Heart left ventricle (tissue), 16 donors: ENCODE data around the gene FLNA. TPM values are rescaled to one million over a fixed set of nuclear protein-coding genes. Genes with fewer than 3 reads are reported as not detected.

Source experiments
- ATAC-seq, 4 donors: fragments of 200-7000 bp; cut with Tn5 transposase; one replicate each; pipeline ENCODE4 v1.9.1; 2020 to 2022; ENCODE audit warnings: moderate library complexity in 4 of 4, mild to moderate bottlenecking in 3 of 4, moderate number of reproducible peaks in 1 of 4
- DNase-seq, 5 donors: peaks; one replicate each; pipeline ENCODE4 v3.0.0-alpha.2; 2020
- H3K27ac ChIP-seq, 12 donors: fragments of 200-600 bp; sonication (generic) in 4 of 12; one replicate each; pipeline versions ENCODE4 v1.5.0 to v1.8.0; 2016 to 2022; ENCODE audit warnings: mild to moderate bottlenecking in 2 of 12
- H3K27me3 ChIP-seq, 9 donors: fragments of 200-600 bp; sonication (generic) in 2 of 9; one replicate each; pipeline versions ENCODE4 v1.5.1 to v1.8.0; 2016 to 2022; ENCODE audit warnings: mild to moderate bottlenecking in 3 of 9
- H3K36me3 ChIP-seq, 9 donors: fragments of 200-600 bp; sonication (generic) in 2 of 9; one replicate each; pipeline versions ENCODE4 v1.5.0 to v1.8.0; 2018 to 2022; ENCODE audit warnings: mild to moderate bottlenecking in 2 of 9
- H3K4me1 ChIP-seq, 12 donors: fragments of 200-600 bp; sonication (generic) in 4 of 12; one replicate each; pipeline versions ENCODE4 v1.5.0 to v1.8.0; 2016 to 2022; ENCODE audit warnings: mild to moderate bottlenecking in 3 of 12
- H3K4me3 ChIP-seq, 12 donors: fragments of 200-600 bp; sonication (generic) in 4 of 12; one replicate each; pipeline versions ENCODE4 v1.5.0 to v1.8.0; 2017 to 2022; ENCODE audit warnings: mild to moderate bottlenecking in 9 of 12, moderate library complexity in 4 of 12
- H3K9me3 ChIP-seq, 12 donors: fragments of 200-600 bp; sonication (generic) in 4 of 12; one replicate each; pipeline versions ENCODE4 v1.5.0 to v1.8.0; 2016 to 2022; ENCODE audit warnings: mild to moderate bottlenecking in 1 of 12
- CTCF ChIP-seq, 12 donors: fragments of 200-600 bp; sonication (generic) in 4 of 12; IDR thresholded peaks; one replicate each; pipeline versions ENCODE4 v1.5.0 to v1.8.0; 2018 to 2022; ENCODE audit warnings: antibody characterized with exemption in 12 of 12, mild to moderate bottlenecking in 5 of 12
- POLR2A ChIP-seq, 2 donors: fragments of 450-650 bp; IDR thresholded peaks; one replicate each; pipeline ENCODE4 v1.6.1; 2017; ENCODE audit warnings: antibody characterized with exemption in 2 of 2, mild to moderate bottlenecking in 2 of 2, moderate library complexity in 2 of 2
- WGBS, 4 donors: extraction: QIAGEN DNeasy Blood & Tissue Kit in 2 of 4; methylation state at CpG; one replicate each; pipeline versions ENCODE4 v1.1.5 to v1.1.7; 2013 to 2018; 5-methylcytosine and 5-hydroxymethylcytosine counted together
- intact Hi-C, 10 donors: fragments of 100-400 bp; cut with DNase I; formaldehyde crosslinking; loops; one replicate each; pipeline versions ENCODE4 v1.11.1 to v1.14.2; 2022
- polyA plus RNA-seq, 2 donors: library from polyadenylated mRNA; stranded (reverse); fragments of 200-250 nt; gene quantifications; one replicate each; pipeline ENCODE4 v1.2.3, GENCODE V29; 2013
- total RNA-seq, 9 donors: library from RNA; depleted of rRNA in 2 of 9; stranded (reverse); fragments of >200 nt in 2 of 9; fragmentation: NEBNext Ultra II Directional in 3 of 9; extraction: Animal tissue kit (Norgen Biotek cat#: 25700) in 3 of 9; gene quantifications; one replicate each; pipeline versions ENCODE4 v1.1.0 to v1.2.4, GENCODE V29; 2016 to 2023
- donor health status: ischemic (EF 13 %, LVEDD 7.1; RV severe dilation, severe dysfunction).
- donor health status: healthy with polysubstance abuse.
- donor health status: DM: no; HTN: yes; CAD: no.
- donor health status: DM: no; HTN: no; CAD: no.
- donor health status: ischemic (EF 25% LVEDD 6.9; RV normal size, moderate dysfunction).
- donor health status: ischemic (EF 25% LVEDD 5.7; RV mildly dilated, moderate dysfunction).
- donor health status: healthy.
- donor health status: DM: yes; HTN: yes; CAD: no.
- donor health status: ischemic (EF 35%, LVEDD 5.7; RV mildly dilated, moderate dysfunction).
- donor health status: nonischemic (EF 11% LVEDD 7.7; RV severe dilation, severe dysfunction).
- donor health status: DM: yes; HTN: yes; CAD: no.
- donor health status: PGD.
- donor health status: ischemic (EF 29% LVEDD 5.4; RV normal size, mild dysfunction).
- donor health status: nonischemic (EF 23%, LVEDD 6.1; RV moderate dilation, normal function).

Gene FLNA
- total and polyA plus RNA-seq, 11 donors = 155 to 465 (median 234) TPM

GRCh38 chrX:154403858-154404257 lies 29.4 kb upstream of the FLNA start:
- H3K9me3 ChIP-seq = no peaks in the 10 kb centered on the region
- no peak overlapping the region for H3K4me3 ChIP-seq
- H3K36me3 ChIP-seq = peaks cover 0 to 31% (median 23%) of the 10 kb centered on the region in 9 donors
- DNase-seq = no peak
- 75 to 94% (median 85%) methylated on average over 4 of the region's 4 CpGs for WGBS, 4 donors
- no peak overlapping the region for H3K27ac ChIP-seq
- TF ChIP-seq POLR2A (IDR thresholded peaks at IDR 0.05) (no peak), CTCF (IDR thresholded peaks at IDR 0.05) (no peak)
- intact Hi-C loops = loop anchor here in 1 of 10 donors (5.0 kb wide), 1 partner anchor 33 kb away; the partner anchor contains the start of gene GDI1
- H3K27me3 ChIP-seq = no peaks in the 10 kb centered on the region
- peaks cover 0 to 16% (median 9%) of the 10 kb centered on the region in 12 donors for H3K4me1 ChIP-seq
- ATAC-seq = no peak

- Histone ChIP-seq H3K9me3 (no peaks in the 10 kb centered on the region), H3K4me3 (no peak overlapping the region), H3K27ac (no peak overlapping the region), H3K4me1 (peaks cover 0 to 16% (median 9%) of the 10 kb centered on the region in 12 donors), H3K27me3 (no peaks in the 10 kb centered on the region), H3K36me3 (peaks cover 0 to 31% (median 24%) of the 10 kb centered on the region in 9 donors)
- DNase-seq = no peak
- 85 to 91% (median 88%) methylated on average over 7 to 10 of the region's 10 CpGs for WGBS, 4 donors
- TF ChIP-seq CTCF (IDR thresholded peaks at IDR 0.05) = no peak
- no peak for TF ChIP-seq POLR2A (IDR thresholded peaks at IDR 0.05)
- ATAC-seq = no peak
- intact Hi-C loops = loop anchor here in 1 of 10 donors (5.0 kb wide), 1 partner anchor 34 kb away; the partner anchor contains the start of gene GDI1
These were observed 28.8 kb upstream of the FLNA start for GRCh38 chrX:154403192-154403591.

- TF ChIP-seq CTCF (IDR thresholded peaks at IDR 0.05) = no peak
- no peak for TF ChIP-seq POLR2A (IDR thresholded peaks at IDR 0.05)
- Histone ChIP-seq H3K4me3 (no peak overlapping the region), H3K27ac (no peak overlapping the region), H3K27me3 (no peaks in the 10 kb centered on the region), H3K36me3 (peaks cover 0 to 31% (median 24%) of the 10 kb centered on the region in 9 donors), H3K9me3 (no peaks in the 10 kb centered on the region), H3K4me1 (peaks cover 0 to 16% (median 9%) of the 10 kb centered on the region in 12 donors)
- intact Hi-C loops = loop anchor here in 1 of 10 donors (5.0 kb wide), 1 partner anchor 35 kb away; the partner anchor contains the start of gene GDI1
- DNase-seq = peak in 1 of 5 donors; percentile 14
- no peak for ATAC-seq
- WGBS, 4 donors = 78 to 84% (median 83%) methylated on average over 16 to 19 of the region's 19 CpGs
These were observed 28.2 kb upstream of the FLNA start for GRCh38 chrX:154402622-154403127.

GRCh38 chrX:154401918-154402621 lies 27.6 kb upstream of the FLNA start:
- peaks cover 0 to 16% (median 9%) of the 10 kb centered on the region in 12 donors for H3K4me1 ChIP-seq
- intact Hi-C loops = loop anchor here in 1 of 10 donors (5.0 kb wide), 1 partner anchor 35 kb away; the partner anchor contains the start of gene GDI1
- ATAC-seq = no peak
- H3K4me3 ChIP-seq = no peak overlapping the region
- H3K36me3 ChIP-seq = peaks cover 0 to 31% (median 24%) of the 10 kb centered on the region in 9 donors
- no peak for DNase-seq
- no peaks in the 10 kb centered on the region for H3K27me3 ChIP-seq
- no peaks in the 10 kb centered on the region for H3K9me3 ChIP-seq
- WGBS, 4 donors = 51 to 65% (median 59%) methylated on average over 6 of the region's 6 CpGs
- TF ChIP-seq CTCF (IDR thresholded peaks at IDR 0.05) = no peak
- TF ChIP-seq POLR2A (IDR thresholded peaks at IDR 0.05) = no peak
- H3K27ac ChIP-seq = no peak overlapping the region
